NCI-H1105 treated with DMSO at 0.1 percent for 48 hours (cell line): ENCODE measurements around the gene NANS.
"Not testable (repeated sequence)": the region's sequence is repeated elsewhere in the genome, so short reads cannot be mapped to it uniquely, and the experiment has no call there.

Experiments
- DNase-seq: peaks from one replicate; lab custom pipeline; 2025; lab: John Stamatoyannopoulos, UW

The NANS gene

DNA sequence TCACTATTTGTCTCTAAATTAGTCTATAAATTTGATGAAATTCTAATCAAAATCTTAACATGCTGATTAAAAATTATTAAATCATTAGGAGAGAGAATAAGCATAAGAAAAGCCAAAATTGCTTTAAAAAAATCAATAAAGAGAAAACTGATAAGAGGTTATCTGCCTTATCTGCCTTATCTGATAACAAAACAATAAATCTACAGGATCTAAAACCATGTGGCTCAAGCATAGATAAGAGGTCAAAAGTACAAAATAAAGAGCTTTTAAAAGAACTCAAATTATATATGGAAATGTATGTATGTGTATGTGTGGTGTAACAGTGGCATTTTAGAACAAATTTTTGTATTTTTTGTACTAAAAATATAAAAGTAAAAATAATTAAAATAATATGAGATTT is 43.9 kb downstream of the NANS start:
- no peak for DNase-seq

DNA sequence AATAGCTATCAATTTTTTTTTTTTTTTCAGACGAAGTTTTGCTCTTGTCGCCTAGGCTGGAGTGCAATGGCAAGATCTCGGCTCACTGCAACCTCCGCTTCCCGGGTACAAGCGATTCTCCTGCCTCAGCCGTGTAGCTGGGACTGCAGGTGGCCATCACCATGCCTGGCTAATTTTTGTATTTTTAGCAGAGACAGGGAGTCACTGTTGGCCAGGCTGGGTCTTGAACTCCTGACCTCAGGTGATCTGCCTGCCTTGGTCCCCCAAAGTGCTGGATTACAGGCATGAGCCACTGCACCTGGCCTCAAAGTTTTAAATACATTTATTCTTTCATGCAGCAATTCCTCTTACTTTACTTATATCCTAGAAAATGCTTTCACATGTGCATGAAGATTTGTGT is 44.9 kb downstream of the NANS start:
- DNase-seq, result no peak

DNA sequence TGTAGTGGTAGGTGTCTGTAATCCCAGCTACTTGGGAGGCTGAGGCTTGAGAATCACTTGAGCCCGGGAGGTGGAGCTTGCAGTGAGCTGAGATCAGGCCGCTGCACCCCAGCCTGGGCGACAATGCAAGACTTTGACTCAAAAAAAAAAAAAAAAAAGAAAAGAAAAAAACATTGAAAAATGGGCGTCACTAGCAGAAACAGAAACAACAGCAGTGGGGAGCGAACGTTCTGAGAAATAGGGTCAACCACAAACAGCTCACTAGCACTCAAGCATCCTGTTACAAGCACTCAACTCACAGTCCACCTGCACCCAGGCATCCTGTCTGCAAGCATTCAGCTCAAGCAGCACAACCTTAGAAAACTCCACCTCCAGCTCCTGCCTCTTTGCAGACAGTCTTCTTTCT is 45.3 kb downstream of the NANS start:
- peak; percentile 39 for DNase-seq

DNA sequence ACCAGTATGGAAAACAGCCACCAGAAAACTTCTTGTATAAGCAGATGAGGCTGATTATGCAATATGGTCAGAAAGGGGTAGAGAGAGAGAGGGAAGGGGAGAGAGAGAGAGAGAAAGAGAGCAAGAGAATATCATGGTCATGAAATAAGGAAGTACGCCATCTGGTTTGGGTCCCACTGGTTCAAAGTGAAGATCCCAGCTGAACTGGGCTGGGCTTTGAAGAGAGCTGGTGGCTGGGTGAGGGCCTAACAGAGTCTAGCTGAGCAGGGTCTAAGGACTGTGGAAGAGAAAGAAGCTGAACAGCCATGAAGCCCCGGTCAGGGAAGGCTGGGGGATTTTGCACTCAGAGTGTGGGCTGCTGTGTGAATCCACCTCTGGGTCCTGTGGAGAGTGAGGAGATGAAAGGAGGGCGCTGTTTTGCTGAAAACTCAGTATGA is 47.9 kb downstream of the NANS start:
- DNase-seq, result no peak

DNA sequence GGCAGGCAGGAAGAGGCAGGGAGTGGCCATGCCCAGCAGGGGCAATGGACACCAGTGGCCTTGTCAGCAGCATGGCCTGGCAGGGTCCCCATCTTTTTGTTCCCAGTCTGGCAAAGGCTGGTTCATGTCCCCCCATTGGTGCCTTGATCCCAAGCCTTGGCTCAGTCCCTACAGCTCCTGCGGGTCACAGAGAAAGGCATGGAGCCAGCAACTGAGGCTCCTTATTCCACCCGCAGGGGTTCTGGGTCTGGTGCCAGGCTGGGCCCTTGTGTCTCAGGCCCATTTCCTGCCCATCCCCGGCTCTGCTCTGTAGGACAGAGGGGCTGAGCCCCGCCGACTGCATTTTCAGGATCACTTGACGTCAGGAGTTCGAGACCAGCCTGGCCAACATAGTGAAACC is 48.5 kb downstream of the NANS start:
- DNase-seq, result no peak

- DNase-seq, result no peak
Measured at GRCh38 chr9:98107926-98108325, 51.4 kb downstream of the NANS start.

DNA sequence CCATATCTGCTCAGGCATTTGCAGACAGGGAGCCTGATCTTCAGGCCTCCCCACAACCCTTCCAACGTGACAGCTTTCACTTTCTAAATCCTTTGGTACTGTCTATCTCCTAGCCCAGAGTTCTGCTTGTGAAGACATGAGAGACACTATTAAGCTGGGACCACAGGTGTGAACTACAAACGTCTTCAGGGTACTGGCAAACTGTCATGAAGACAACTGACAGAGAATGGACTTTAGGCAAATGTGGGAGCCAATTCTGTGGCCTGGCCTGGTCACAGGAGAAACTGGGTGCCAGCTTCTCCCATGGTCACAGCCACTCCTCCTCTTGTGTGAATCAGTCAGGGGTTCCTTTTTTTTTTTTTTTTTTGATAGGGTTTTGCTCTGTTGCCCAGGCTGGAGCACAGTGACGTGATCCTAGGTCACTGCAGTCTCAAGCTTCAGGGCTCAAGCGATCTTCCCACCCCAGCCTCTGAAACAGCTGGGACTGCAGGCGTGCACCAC is 52.0 kb downstream of the NANS start:
- DNase-seq, result no peak

- DNase-seq, result no peak
Measured at GRCh38 chr9:98109052-98109451, 52.5 kb downstream of the NANS start.

DNA sequence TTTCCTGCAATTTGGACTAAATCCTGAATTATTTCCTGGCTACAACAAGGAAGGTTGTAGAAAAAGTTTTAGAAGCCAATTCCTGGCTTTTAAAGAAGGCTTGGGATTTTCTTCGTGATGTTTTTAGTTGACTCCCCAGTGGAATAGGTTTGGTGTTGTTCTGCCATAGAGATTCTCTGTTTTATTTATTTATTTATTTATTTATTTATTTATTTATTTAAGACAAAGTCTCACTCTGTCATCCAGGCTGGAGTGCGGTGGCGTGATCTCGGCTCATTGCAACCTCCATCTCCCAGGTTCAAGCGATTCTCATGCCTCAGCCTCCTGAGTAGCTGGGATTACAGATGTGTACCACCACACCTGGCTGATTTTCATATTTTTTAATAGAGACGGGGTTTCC is 60.6 kb downstream of the NANS start:
- not testable (repeated sequence) for DNase-seq

- DNase-seq, result no peak
Measured at GRCh38 chr9:98117984-98118639, 61.6 kb downstream of the NANS start.

- peak; percentile 23 for DNase-seq
Measured at GRCh38 chr9:98118640-98119601, 62.4 kb downstream of the NANS start, which contains the start of gene TRIM14. TSS of gene TRIM14 (minus strand) at chr9:98119222. CDS start at chr9:98119188, 34 bp downstream.

DNA sequence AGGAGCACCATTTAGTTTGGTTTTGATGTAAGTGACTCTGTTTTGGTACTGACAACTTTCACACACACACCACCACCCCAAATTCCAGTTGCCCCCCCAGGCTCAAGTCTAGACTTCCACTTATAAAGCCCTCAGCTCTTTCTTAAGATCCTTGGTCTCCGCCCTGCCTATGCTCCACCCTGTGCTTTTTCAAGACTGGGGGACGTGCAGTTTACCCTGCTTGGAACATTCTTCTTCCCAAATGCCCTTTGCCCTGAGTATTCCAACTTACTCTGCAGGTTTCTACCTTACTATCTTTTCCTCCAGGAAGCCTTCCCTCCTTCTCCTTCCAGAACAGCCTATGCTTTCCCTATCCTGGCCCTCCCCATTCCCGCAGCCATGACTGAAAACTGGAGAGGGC is 63.9 kb downstream of the NANS start:
- DNase-seq, result no peak

GRCh38 chr9:98121058-98121457 is 64.5 kb downstream of the NANS start:
- no peak for DNase-seq

DNA sequence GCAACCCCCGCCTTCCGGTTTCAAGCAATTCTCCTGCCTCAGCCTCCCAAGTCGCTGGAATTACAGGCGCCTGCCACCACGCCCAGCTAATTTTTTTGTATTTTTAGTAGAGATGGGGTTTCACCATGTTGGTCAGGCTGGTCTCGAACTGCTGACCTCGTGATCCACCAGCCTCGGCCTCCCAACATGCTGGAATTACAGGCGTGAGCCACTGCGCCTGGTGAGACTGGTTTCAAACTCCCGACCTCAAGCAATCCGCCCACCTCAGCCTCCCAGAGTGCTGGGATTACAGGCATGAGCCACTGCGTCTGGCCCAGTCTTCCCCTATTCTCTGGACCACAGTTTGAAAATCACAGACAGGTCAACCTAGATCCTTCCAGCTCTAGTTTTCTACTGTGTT is 67.6 kb downstream of the NANS start:
- DNase-seq, result not testable (repeated sequence)

GRCh38 chr9:98124637-98125426 is 68.3 kb downstream of the NANS start:
- DNase-seq, result no peak

GRCh38 chr9:98127226-98127625 is 70.7 kb downstream of the NANS start:
- DNase-seq, result no peak

DNA sequence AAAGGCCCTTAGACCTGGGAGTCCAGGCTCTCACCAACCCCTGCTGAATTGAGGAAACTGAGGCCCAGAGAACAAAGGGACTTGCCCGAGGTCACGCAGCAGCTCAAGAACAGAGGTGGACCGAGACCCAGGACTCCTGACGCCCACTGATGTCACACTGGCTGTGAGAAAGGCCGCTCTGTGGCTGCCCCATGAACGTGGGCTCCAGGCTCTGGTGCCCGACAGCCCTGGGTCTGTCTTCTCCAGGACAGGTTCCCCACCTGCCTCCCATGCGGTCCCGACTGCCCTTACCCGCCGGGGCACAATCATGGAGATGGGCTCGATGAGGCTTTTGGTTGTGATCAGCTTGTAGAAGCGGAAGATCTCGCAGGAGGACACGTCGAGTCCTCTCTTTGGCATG is 71.8 kb downstream of the NANS start:
- no peak for DNase-seq

- DNase-seq, result no peak
Measured at GRCh38 chr9:98129451-98129881, 72.9 kb downstream of the NANS start.

DNA sequence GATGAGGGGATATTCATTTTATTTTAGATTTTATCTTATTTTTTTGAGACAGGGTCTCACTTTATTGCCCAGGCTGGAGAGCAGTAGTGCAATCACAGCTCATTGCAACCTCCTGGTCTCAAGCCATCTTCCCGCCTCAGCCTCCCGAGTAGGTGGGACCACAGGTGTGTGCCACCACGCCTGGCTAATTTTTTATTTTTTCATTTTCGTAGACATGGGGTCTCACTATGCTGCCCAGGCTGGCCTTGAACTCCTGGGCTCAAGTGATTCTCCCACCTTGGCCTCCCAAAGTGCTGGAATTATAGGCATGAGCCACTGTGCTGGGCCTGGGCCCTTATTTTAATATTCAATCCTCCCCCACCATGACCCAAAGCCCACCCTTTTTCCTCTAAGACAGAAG is 73.5 kb downstream of the NANS start:
- not testable (repeated sequence) for DNase-seq

DNA sequence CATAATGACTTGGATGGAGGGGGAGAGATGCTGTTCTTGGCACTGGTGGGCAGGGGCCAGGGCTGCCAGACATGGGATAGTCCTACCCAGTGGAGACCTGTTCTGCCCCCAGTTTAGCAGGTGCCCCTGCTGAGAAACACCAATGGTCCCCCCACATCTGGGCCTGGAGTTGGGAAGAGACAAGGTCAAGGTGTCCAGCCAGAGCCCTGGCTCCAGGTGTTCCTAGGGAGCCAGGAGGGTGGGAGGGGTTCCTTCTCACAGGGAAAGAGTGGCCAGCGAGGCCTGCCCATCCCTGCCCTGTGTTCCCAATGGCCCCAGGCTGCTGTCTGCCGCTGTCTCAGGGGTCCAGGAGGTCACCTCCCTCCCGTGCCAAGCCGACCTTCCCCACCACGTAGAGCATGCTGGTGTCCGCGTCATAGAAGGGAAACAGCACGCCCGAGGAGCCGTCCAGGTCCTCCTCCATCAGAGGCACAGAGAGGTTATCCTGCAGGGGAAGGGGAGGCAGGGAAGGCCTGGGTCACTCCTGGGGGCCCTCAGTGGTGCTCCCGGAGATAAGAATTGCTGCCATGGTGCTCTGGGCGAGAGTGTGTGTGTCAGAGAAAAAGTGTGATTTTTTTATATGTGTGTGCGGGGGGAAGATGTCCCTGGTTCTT is 74.2 kb downstream of the NANS start:
- no peak for DNase-seq

- no peak for DNase-seq
Measured at GRCh38 chr9:98132158-98132557, 75.6 kb downstream of the NANS start.
